ENCODE measurements around the gene GAS2L3.
A peak's percentile ranks its signal among the peaks of the same experiment; 100 is the strongest.

Gene GAS2L3

DNA sequence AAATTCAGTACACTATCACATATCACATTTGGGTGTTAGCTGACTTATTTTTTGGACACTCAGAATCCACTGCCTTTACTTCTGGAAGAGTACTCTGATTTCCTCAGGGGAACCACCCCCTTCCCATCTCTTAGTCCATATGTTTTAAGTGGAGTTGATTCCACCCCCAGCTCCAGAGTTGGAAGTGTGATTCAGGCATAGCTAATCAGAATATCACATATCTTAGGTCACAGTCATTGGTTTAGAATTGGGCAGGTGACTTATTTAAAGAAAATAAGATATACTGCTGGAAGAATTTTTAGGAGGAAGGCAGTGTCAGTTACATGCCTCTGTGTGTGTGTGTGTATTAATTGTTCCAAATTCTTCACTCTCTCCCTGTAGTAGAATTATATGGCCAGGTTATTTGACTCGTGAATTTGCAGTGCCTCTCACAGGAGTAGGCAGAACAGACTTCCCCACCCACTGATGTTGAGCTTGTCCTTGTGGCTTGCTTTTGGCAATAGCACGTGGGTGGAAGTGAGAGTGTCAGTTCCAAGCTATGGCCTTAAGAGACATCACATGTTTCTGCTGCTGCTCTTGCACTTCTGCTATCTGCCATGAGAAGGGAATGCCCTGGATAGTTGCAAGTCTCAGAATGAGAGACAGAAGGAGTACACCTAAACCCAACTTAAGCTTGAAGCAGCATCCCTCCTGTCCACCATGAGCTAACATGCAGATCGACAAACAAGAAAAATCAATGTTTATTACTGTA, 6.4 kb upstream of the GAS2L3 start:
- Histone ChIP-seq H3K4me1 (ENCODE audit: low read length) (peaks cover 14% of the 10 kb centered on the region), H3K36me3 (replicated peaks; ENCODE audit: insufficient read depth, low read length) (no peaks in the 10 kb centered on the region), H3K4me3 (ENCODE audit: low read length) (no peak overlapping the region), H3K79me2 (ENCODE audit: low read length) (no peaks in the 10 kb centered on the region), H3K27me3 (replicated peaks; ENCODE audit: insufficient read depth, low read length) (no peaks in the 10 kb centered on the region), H3K9me3 (replicated peaks; ENCODE audit: insufficient read depth, low read length) (no peaks in the 10 kb centered on the region), H3K9me2 (replicated peaks; ENCODE audit: insufficient read depth, low read length) (no peaks in the 10 kb centered on the region), H3K4me2 (ENCODE audit: low read depth, low read length) (peak overlapping the region; percentile 35), H2AFZ (ENCODE audit: low read length) (peak overlapping the region; percentile 20), H3K27ac (ENCODE audit: low read length) (no peak overlapping the region), H3F3A (ENCODE audit: insufficient read depth, low read length) (no peaks in the 10 kb centered on the region), H3K9ac (ENCODE audit: low read length) (no peak overlapping the region), H4K20me1 (ENCODE audit: insufficient read depth, low read length) (no peaks in the 10 kb centered on the region)
- TF ChIP-seq, protein P1, sequence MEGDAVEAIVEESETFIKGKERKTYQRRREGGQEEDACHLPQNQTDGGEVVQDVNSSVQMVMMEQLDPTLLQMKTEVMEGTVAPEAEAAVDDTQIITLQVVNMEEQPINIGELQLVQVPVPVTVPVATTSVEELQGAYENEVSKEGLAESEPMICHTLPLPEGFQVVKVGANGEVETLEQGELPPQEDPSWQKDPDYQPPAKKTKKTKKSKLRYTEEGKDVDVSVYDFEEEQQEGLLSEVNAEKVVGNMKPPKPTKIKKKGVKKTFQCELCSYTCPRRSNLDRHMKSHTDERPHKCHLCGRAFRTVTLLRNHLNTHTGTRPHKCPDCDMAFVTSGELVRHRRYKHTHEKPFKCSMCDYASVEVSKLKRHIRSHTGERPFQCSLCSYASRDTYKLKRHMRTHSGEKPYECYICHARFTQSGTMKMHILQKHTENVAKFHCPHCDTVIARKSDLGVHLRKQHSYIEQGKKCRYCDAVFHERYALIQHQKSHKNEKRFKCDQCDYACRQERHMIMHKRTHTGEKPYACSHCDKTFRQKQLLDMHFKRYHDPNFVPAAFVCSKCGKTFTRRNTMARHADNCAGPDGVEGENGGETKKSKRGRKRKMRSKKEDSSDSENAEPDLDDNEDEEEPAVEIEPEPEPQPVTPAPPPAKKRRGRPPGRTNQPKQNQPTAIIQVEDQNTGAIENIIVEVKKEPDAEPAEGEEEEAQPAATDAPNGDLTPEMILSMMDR (IDR thresholded peaks at IDR 0.05; ENCODE audit: low read length) = no peak
- no peak for TF ChIP-seq EZH2phosphoT487 (IDR thresholded peaks at IDR 0.05; ENCODE audit: low read length)
- DNase-seq = peak; percentile 58

DNA sequence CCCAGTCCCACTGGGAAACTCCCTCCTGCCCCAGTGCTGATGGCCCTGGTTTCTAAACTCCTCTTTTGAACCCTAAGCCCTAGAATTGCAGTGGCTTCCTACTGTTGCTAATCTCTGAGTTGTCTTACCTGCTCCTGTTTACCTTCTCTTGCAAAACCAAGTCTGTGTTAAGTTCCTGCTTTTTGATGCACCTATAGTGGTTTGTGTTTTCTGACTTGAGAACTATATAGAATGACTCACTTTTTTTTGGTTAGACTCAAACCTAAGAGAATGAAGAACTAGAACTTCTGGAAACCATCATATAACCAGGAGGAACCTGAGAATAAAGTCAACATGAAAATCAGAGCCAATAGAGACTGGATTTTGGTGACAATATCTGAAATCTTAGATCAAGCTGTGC, 5.5 kb upstream of the GAS2L3 start:
- H3K9ac ChIP-seq (ENCODE audit: low read length) = no peak overlapping the region
- H2AFZ ChIP-seq (ENCODE audit: low read length) = peak overlapping the region; percentile 20
- no peak overlapping the region for H3K4me3 ChIP-seq (ENCODE audit: low read length)
- H3K9me2 ChIP-seq (replicated peaks; ENCODE audit: insufficient read depth, low read length) = no peaks in the 10 kb centered on the region
- TF ChIP-seq EZH2 (optimal IDR thresholded peaks at IDR 0.05; ENCODE audit: low read depth, low read length) (no peak), EZH2phosphoT487 (IDR thresholded peaks at IDR 0.05; ENCODE audit: low read length) (no peak)
- TF ChIP-seq, protein P1 (IDR thresholded peaks at IDR 0.05; ENCODE audit: low read length) = no peak
- H3F3A ChIP-seq (ENCODE audit: insufficient read depth, low read length) = no peaks in the 10 kb centered on the region
- H4K20me1 ChIP-seq (ENCODE audit: insufficient read depth, low read length) = no peaks in the 10 kb centered on the region
- no peaks in the 10 kb centered on the region for H3K36me3 ChIP-seq (replicated peaks; ENCODE audit: insufficient read depth, low read length)
- DNase-seq = no peak
- no peak overlapping the region for H3K27ac ChIP-seq (ENCODE audit: low read length)
- no peaks in the 10 kb centered on the region for H3K79me2 ChIP-seq (ENCODE audit: low read length)
- H3K9me3 ChIP-seq (replicated peaks; ENCODE audit: insufficient read depth, low read length) = no peaks in the 10 kb centered on the region
- peaks cover 14% of the 10 kb centered on the region for H3K4me1 ChIP-seq (ENCODE audit: low read length)
- no peaks in the 10 kb centered on the region for H3K27me3 ChIP-seq (replicated peaks; ENCODE audit: insufficient read depth, low read length)
- H3K4me2 ChIP-seq (ENCODE audit: low read depth, low read length) = peak overlapping the region; percentile 35; the same call in 1 of the 2 replicates

DNA sequence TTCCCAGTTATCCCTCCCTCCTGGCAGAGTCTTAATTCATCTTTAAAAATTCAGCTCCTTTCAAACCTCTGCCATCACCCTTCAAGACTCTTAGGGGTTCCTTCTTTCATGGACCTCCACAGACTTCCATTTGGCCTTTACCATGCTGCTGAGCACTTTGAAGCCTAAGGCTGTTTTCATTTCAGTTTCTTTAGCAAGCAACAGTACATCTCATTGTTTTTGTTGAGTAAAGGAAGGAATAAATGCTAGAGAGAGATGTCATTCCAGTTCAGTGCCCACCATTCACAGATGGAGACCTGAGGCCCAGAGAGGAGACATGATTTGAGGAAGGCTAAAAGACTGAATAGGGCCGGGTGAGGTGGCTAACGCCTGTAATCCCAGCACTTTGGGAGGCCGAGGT, 1.3 kb upstream of the GAS2L3 start:
- TF ChIP-seq EZH2 (optimal IDR thresholded peaks at IDR 0.05; ENCODE audit: low read depth, low read length) = no peak
- TF ChIP-seq, protein P1 (IDR thresholded peaks at IDR 0.05; ENCODE audit: low read length) = no peak
- no peak for TF ChIP-seq EZH2phosphoT487 (IDR thresholded peaks at IDR 0.05; ENCODE audit: low read length)
- Histone ChIP-seq H4K20me1 (ENCODE audit: insufficient read depth, low read length) (no peaks in the 10 kb centered on the region), H3K9ac (ENCODE audit: low read length) (no peak overlapping the region), H3K9me3 (replicated peaks; ENCODE audit: insufficient read depth, low read length) (no peaks in the 10 kb centered on the region), H3K79me2 (ENCODE audit: low read length) (peaks cover 24% of the 10 kb centered on the region), H3K4me1 (ENCODE audit: low read length) (peaks cover 10% of the 10 kb centered on the region), H3K27ac (ENCODE audit: low read length) (no peak overlapping the region), H3K36me3 (replicated peaks; ENCODE audit: insufficient read depth, low read length) (no peaks in the 10 kb centered on the region), H3K4me3 (ENCODE audit: low read length) (no peak overlapping the region), H3K9me2 (replicated peaks; ENCODE audit: insufficient read depth, low read length) (no peaks in the 10 kb centered on the region), H2AFZ (ENCODE audit: low read length) (no peak overlapping the region), H3K27me3 (replicated peaks; ENCODE audit: insufficient read depth, low read length) (no peaks in the 10 kb centered on the region), H3F3A (ENCODE audit: insufficient read depth, low read length) (no peaks in the 10 kb centered on the region), H3K4me2 (ENCODE audit: low read depth, low read length) (no peak overlapping the region)
- no peak for DNase-seq
